Ascending aorta (tissue), 2 donors: ENCODE results near the gene DENND4B. TPM values are rescaled to one million over a fixed set of nuclear protein-coding genes. Genes with fewer than 3 reads are reported as not detected.

Source experiments
- DNase-seq, 2 donors: peaks; one replicate each; pipeline ENCODE4 v3.0.0-alpha.2; 2019; ENCODE audit warnings: low spot score in 2 of 2
- H3K27ac ChIP-seq, 2 donors: fragments of 200-600 bp; sonication (generic); one replicate each; pipeline ENCODE4 v1.5.1; 2016 to 2017; ENCODE audit warnings: mild to moderate bottlenecking in 1 of 2
- H3K27me3 ChIP-seq: fragments of 200-600 bp; sonication (generic); one replicate; pipeline ENCODE4 v1.5.1; 2017
- H3K36me3 ChIP-seq, 2 donors: fragments of 200-600 bp; sonication (generic); one replicate each; pipeline ENCODE4 v1.5.1; 2016
- H3K4me1 ChIP-seq, 2 donors: fragments of 200-600 bp; sonication (generic); one replicate each; pipeline ENCODE4 v1.5.1; 2016 to 2017; ENCODE audit warnings: mild to moderate bottlenecking in 1 of 2
- H3K4me3 ChIP-seq, 2 donors: fragments of 200-600 bp; sonication (generic); one replicate each; pipeline ENCODE4 v1.5.1; 2016 to 2017; ENCODE audit warnings: mild to moderate bottlenecking in 1 of 2
- H3K9me3 ChIP-seq, 2 donors: fragments of 200-600 bp; sonication (generic); one replicate each; pipeline ENCODE4 v1.5.1; 2016
- CTCF ChIP-seq, 3 experiments: fragments of 200-600 bp in 2 of 3; fragments of 450-650 bp in 1 of 3; sonication (generic) in 2 of 3; IDR thresholded peaks; one replicate each; pipeline ENCODE4 v1.5.1; 2016 to 2019; ENCODE audit warnings: antibody characterized with exemption in 3 of 3, mild to moderate bottlenecking in 1 of 3, moderate library complexity in 1 of 3
- intact Hi-C: fragments of 100-400 bp; cut with DNase I; formaldehyde crosslinking; loops from one replicate; pipeline ENCODE4 v1.15.1; 2023
- total RNA-seq: library from RNA; depleted of rRNA; stranded (reverse); fragments of >200 nt; gene quantifications from one replicate; pipeline ENCODE4 v1.1.0, GENCODE V29; 2016

DENND4B gene
- total RNA-seq, 1 donor from 2014 or later: 80.0 TPM

DNA sequence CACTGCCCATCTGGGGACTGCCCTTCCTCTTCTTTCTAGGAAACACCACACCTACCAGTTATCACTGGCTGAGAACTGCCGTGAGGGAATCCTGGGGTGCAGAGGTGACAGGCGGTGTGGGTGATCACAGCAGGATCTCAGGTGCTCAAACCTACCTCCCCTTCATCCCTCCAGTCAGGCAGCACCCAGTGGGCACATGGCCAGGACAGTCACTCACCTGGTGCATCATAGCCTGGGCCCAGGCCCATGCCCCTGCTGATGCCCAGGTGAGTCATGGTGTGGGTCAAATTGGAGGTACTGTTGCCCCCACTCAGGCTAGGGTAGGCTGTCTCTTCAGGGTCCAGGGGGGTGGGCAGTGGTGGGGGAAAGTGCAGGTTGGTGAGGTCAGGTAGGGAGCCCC lies 5.3 kb upstream of the DENND4B start:
- peaks cover under 1 to 13% of the 10 kb centered on the region in 2 donors for H3K4me1 ChIP-seq
- no peak overlapping the region for H3K27ac ChIP-seq
- H3K27me3 ChIP-seq: no peaks in the 10 kb centered on the region
- intact Hi-C loops: no loop called here
- no peak overlapping the region for H3K4me3 ChIP-seq
- peaks cover 67 to 75% of the 10 kb centered on the region in 2 donors for H3K36me3 ChIP-seq
- TF ChIP-seq CTCF (IDR thresholded peaks at IDR 0.05): no peak
- no peaks in the 10 kb centered on the region for H3K9me3 ChIP-seq
- no peak for DNase-seq

GRCh38 chr1:153951183-153951582 lies 4.7 kb upstream of the DENND4B start:
- TF ChIP-seq CTCF (IDR thresholded peaks at IDR 0.05): no peak
- Histone ChIP-seq H3K36me3 (peaks cover 67 to 75% of the 10 kb centered on the region in 2 donors), H3K4me3 (no peak overlapping the region), H3K27me3 (no peaks in the 10 kb centered on the region), H3K4me1 (peaks cover 0 to 10% of the 10 kb centered on the region in 2 donors), H3K27ac (no peak overlapping the region), H3K9me3 (no peaks in the 10 kb centered on the region)
- no peak for DNase-seq
- intact Hi-C loops: no loop called here

DNA sequence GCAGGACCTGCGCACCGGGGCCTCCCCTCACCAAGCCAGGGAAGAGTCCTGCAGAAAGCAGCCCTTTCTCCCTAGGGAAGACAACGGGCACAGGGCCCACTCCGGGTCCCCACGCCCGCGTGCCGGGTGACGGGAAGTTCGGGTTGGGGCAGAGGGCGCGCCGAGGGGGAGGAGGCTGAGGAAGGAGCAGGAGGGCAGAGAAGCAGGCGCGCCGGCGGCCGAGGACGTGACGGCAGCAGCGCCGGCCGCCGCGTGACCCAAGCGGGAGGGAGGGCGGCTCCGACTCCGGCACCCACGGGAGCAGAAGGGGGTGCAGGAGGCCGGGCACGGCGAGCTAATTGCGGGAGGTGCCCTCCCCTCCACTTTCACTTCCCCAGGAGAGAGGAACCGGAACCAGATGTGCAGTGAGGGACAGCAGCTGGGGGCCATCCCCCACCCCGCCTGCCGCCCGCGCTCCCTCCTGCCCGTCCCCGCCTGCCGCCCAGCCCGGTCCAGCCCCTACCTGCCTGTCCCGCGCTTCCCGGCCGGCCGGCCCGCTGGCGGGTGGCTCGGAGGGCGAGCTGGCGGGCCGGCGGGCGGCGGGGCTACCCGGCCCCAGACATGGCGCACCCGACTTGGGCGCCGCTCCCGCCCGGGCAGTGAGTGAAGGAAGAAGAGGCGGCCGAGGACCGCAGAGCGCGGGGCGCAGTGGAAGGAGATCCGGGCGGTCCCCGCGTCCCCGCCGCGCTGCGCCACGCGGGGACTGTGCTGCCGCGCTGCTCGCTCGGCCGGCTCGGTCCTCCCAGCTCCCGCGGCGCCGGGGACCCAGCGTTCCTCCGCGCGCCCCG lies 510 bp downstream of the DENND4B start:
- no peaks in the 10 kb centered on the region for H3K27me3 ChIP-seq
- no peaks in the 10 kb centered on the region for H3K9me3 ChIP-seq
- peaks cover 51 to 55% of the 10 kb centered on the region in 2 donors for H3K36me3 ChIP-seq
- TF ChIP-seq CTCF (IDR thresholded peaks at IDR 0.05): no peak
- H3K27ac ChIP-seq: peak overlapping the region; percentile 89 to 98
- intact Hi-C loops: loop anchor here (1.0 to 5.0 kb wide), 8 partner anchors 12 to 459 kb away; partner anchors contain the start of genes CREB3L4, CRTC2, HAX1 and RAB13
- DNase-seq: peak; percentile 75 to 93
- peaks cover 4 to 9% of the 10 kb centered on the region in 2 donors for H3K4me1 ChIP-seq
- H3K4me3 ChIP-seq: peak overlapping the region; percentile 93 to 99

DNA sequence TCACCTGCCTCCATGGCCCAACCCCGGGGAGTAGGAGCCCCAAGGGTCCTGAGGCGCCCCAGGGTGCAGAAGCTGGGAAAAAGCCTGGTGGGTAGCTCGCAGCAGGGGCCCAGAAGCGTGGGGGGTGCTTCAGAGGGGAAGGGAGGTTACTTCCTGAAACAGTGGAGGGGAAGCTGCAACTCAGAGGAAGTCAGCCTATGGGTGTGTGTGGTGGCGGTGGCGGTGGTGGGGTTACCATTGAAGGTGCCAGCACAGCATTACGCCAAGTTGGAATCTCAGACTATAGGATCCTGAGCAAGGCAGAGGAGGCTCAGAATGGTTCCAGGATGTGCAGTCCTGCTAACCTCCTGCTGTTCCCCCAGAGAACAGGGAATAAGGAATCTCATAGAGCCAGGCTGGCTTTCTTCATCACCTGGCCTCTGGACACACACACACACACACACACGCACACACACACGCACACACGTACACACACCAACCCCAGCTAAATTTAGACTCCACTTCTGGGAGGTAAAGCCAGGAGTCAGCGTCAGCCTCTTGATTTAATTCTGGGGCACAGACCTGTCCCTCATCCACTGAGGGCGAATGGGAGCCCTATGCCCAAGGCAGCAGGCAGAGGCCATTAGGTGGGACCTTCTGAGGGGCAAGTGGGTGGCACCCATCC lies 1.3 kb downstream of the DENND4B start:
- Histone ChIP-seq H3K36me3 (peaks cover 51 to 55% of the 10 kb centered on the region in 2 donors), H3K4me1 (peaks cover 4 to 9% of the 10 kb centered on the region in 2 donors), H3K4me3 (peak overlapping the region; percentile 93 to 99), H3K27me3 (no peaks in the 10 kb centered on the region), H3K9me3 (no peaks in the 10 kb centered on the region), H3K27ac (peak overlapping the region; percentile 89 to 98)
- DNase-seq: peak; percentile 41 to 80
- no peak for TF ChIP-seq CTCF (IDR thresholded peaks at IDR 0.05)
- intact Hi-C loops: loop anchor here (1.0 to 5.0 kb wide), 3 partner anchors 22 to 458 kb away; no protein-coding TSS in a partner anchor

DNA sequence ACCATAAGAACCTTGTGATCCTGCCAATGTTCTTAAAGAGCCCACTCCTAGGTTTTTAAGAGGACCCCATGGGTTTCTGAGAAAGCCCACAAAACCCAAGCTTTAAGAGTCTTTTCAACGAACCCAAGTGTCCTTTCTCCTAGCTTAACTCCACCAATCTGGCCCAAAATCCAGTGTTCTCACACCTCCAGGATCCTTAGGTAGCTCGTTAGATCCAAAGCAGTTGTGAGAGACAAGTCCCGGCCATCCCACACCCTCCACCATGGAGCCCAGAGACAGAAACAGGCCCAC lies 1.7 kb downstream of the DENND4B start:
- no peak for DNase-seq
- intact Hi-C loops: loop anchor here (1.0 to 5.0 kb wide), 3 partner anchors 21 to 457 kb away; no protein-coding TSS in a partner anchor
- no peak for TF ChIP-seq CTCF (IDR thresholded peaks at IDR 0.05)
- H3K36me3 ChIP-seq: peaks cover 51 to 53% of the 10 kb centered on the region in 2 donors
- H3K4me3 ChIP-seq: peak overlapping the region; percentile 93 to 99
- H3K27ac ChIP-seq: peak overlapping the region; percentile 89 to 98
- peaks cover 4 to 9% of the 10 kb centered on the region in 2 donors for H3K4me1 ChIP-seq
- no peaks in the 10 kb centered on the region for H3K9me3 ChIP-seq
- H3K27me3 ChIP-seq: no peaks in the 10 kb centered on the region
